HG02840 (cell line): ENCODE data around the gene CLDN24.
A peak's percentile ranks its signal among the peaks of the same experiment; 100 is the strongest.

Source experiments
- ATAC-seq: cut with Tn5 transposase; IDR thresholded peaks from one replicate; pipeline ENCODE4 v1.9.1; 2021; ENCODE audit warnings: mild to moderate bottlenecking, moderate library complexity, moderate number of reproducible peaks; ENCODE audit not compliant: unreplicated experiment, low FRiP score

Gene CLDN24

GRCh38 chr4:183286590-183287308 lies 35.5 kb downstream of the CLDN24 start:
- ATAC-seq, result peak; percentile 21

- no peak for ATAC-seq
Measured at GRCh38 chr4:183285886-183286285, 36.3 kb downstream of the CLDN24 start.

- no peak for ATAC-seq
Measured at GRCh38 chr4:183284965-183285364, 37.3 kb downstream of the CLDN24 start.

GRCh38 chr4:183284258-183284785 lies 37.9 kb downstream of the CLDN24 start:
- ATAC-seq, result no peak

- ATAC-seq, result no peak
Measured at GRCh38 chr4:183276106-183276505, 46.1 kb downstream of the CLDN24 start.

- ATAC-seq, result no peak
Measured at GRCh38 chr4:183272384-183272783, 49.8 kb downstream of the CLDN24 start.
